GM19023 (cell line): Measurements from ENCODE around the gene PET100.
"Not testable (repeated sequence)": the region's sequence is repeated elsewhere in the genome, so short reads cannot be mapped to it uniquely, and the experiment has no call there.

Source experiments
- ATAC-seq: cut with Tn5 transposase; IDR thresholded peaks from one replicate; pipeline ENCODE4 v1.9.1; 2021; ENCODE audit warnings: mild to moderate bottlenecking, moderate library complexity; ENCODE audit not compliant: unreplicated experiment

The PET100 gene

DNA sequence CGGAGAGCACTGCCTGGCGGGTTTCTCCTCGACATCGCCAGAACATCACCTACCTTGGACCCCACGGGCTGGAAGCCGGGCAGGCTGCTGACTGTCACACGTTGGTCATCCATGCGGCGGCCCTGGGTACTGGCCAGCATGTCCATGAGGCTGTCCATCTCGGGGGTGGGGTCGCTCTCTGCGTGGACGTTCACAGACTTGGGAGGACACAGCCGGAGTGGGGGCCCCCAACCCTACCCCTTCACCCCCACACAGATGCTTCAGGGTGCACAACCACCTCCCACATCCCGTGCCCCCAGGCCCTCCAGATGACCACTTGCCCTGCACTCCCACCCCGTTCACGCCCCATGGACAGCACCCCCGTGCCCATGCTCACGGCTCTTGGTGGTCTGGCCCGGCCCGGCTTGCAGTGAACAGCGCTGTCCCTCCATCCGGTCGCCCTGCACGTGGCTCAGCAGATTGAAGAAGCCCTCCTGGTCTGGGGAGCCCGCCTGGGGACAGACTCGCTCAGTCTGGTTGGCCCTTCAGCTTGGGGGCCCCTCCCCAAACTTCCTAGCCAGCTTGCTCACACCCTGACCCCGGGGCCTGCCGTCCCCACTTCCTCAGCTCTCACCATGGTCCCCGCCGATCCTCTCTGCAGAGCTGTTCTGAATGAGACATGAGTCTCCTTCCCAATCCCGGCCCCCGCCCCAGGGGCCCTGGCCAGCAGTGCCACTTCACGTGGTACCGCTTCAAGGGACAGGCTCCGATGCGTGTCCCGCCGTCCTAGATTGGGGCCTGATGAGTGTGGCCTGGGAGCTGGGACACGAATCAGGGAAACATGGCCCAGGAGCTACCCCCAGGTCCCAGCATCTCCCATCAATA is 3.0 kb downstream of the PET100 start:
- no peak for ATAC-seq

DNA sequence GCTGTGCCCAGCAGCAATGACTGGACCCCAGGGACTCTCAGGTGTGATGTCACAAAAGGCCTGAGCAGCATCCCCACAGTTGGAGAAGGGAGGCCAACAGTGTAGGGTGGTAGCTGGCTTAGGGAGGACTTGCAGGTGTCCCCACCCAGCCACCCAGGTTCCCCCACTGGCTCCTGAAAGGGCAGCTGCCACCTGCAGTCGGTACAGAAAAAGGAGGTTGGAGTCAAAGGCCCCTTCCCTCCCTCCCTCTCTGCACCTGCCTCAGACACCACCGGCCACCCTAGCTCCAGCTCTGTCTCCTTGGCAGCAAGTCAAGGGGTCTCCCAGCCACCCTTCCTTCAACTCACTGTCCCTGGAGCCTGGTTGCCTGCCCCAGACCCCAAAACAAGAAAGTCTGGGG is 4.1 kb downstream of the PET100 start, which contains the start of gene PCP2:
Gene PCP2 (minus strand): TSS at position 22 of the 400 bp plus-strand sequence. CDS start 262 bp downstream, outside the sequence.
- no peak for ATAC-seq

DNA sequence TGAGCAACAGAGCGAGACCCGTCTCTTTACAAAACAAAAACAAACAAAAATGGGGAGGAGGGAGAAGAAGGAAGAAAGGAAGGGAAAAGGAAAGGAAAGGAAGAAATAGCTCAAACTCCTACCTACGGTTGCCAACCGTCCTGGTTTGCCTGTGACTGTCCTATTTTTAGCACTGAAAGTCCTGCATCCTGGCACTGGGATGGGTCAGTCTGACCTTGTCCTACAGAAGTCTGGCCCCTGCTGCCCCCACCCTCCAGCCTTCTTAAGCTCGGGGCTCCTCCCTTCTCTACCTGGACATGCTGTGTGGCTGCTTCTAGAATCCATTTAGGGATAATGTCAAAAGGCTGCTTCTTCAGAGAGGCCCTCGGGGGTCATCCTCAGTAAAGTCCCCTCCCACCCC is 6.1 kb downstream of the PET100 start:
- ATAC-seq: no peak

DNA sequence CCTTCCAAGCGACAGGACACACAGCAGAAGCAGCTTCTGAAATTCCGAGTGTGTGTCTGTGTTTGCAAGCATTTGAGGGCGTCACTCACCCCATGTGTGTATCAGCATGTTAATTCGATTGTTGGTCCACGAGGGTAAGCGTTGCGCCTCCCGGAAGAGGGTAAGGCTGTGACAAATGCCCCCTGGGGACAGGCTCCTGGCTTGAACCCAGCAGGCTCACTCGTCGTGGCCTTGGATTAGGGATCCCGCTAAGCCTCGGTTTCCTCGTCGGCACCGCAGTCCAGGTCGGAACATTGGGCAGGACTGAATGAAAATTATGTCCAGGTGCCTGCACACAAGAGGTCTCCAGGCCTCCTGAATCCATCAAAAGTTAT is 6.7 kb downstream of the PET100 start:
- no peak for ATAC-seq

DNA sequence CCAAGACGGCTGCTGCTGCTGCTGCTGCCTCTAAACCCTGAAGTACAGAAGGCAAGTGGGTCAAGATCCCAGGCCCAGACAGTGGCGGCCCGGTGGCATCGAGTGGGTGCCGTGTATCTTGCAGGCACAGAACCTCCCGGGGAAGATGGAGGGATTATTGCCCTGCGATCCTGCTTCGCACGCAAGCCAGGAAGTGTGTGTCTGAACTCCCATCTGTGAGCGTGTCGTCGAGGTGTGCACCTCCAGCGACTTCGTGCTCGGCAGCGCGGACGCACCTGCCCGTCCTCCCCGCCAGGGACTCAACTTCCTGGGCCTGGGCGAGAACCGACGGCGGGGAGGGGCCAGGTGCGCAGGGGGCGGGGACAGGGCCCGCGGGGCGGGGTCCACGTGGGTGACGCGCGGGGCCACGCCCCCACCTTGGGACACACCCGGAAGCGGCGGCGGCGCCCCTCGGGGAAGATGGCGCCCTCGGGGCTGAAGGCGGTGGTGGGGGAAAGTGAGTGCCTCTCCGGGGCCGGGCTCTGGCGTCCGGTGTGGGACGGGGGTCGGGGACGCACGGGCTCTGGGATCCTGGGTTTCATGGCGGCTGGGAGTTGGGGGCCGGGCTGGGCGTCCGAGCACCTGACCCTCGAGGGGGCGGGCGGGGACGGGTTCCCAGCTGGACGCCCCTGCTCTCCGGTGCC is 7.2 kb downstream of the PET100 start, which contains the start of gene STXBP2:
Gene STXBP2 (plus strand): TSS at position 420 of the 683 bp plus-strand sequence. CDS start 40 bp downstream, at position 460.
- peak; percentile 69 for ATAC-seq

DNA sequence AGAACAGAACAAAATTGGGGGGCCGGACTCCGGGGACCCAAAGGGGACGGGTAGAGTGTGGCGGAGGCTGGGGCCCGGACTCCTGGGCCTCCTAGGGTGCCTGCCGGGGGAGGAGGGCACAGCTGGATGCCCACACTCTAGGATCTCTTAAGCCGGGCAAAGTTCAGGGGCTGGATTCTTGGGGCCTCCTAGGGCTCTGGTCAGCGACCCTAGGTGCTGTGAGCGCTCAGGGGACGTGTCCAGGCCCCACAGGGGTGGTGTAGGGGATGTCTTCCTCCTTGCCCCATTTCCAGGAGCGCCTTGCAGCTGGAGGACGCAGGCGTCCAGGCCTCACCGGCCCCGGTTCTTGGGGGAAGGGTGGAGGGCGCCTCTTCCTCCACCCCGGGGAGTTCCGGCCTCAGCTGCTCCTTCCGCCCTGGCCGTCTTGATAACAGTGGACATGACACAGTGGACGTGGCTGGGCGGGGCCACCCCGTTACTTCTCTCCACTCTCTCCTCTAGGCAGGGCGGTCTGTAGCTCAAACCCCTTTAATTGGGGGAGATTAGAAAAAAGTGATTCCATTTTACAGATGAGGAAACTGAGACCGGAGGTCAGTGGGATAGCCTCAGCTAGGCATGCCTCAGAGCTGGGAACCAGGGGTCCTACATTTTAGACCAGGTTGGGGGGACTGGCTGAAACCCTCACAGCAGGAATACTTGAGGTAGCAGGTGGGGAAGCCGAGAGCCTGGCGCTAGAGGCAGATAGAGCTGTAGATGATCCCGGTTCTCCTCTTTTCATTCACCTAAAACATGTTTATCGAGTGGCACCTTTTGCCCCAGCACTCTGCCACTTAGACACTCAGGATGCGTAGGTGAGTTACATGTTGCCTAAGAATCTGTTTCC is 8.0 kb downstream of the PET100 start:
- ATAC-seq: peak; percentile 9

DNA sequence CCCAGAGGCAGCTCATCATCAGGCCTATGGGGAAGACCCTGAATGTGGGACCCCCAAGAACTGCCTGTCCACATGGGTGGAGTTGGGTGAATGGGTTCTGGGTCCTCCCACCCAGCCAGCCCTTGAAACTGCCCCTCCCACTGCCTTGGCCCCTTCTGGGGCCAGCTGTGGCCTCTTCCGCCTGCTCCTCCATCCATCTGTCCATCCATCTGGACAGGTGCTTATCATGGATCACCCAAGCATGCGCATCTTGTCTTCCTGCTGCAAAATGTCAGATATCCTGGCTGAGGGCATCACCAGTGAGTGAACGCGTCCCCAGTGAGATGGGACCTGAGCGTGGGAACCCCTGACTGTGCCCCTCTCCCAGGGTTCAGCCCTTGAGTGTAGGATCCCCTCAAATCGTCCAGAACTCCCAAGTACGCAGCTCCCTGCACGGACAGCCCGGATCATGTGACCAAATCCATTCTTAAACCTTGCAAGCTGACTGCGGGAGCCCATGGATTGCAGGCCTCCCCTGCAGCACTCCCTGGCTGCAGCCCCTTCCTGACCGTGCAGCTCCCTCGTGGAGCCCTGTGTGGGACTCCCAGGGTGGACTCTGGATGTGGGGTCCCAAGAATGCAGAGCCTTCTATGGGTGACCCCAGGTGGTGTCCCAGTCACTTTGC is 9.3 kb downstream of the PET100 start:
- ATAC-seq: no peak

DNA sequence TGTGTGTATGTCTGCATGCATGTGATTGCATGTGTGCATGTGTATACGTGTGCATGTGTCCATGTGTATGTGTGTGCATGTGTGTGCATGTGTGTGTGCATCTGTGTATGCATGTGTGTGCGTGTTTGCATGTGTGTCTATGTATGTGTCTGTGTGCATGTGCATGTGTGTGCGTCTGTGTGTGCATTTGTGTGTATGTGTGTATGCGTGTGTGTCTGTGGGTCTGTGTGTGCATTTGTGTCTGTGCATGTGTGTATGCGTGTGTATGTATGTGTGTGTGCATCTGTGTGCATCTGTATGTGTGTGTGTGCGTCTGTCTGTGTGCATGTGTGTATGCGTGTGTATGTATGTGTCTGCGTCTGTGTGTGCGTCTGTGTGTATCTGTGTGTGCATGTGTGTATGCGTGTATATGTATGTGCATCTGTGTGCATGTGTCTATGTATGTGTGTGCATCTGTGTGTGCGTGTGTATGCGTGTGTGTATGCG is 10.3 kb downstream of the PET100 start:
- ATAC-seq: no peak

DNA sequence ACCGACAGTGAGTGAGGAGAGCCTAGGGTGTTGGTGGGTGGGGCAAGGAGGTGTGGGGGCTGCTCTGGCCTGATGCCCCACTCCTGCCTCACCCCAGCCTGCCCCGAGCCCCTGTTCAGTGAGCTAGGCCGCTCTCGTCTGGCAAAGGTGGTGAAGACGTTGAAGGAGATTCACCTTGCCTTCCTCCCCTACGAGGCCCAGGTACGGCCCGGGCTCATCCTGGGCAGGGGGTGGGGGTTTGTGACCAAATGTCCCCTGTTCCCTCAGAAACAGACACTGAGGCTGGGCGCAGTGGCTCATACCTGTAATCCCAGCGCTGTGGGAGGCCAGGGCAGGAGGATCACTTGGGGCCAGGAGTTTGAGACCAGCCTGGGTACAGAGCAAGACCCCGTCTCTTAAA is 11.2 kb downstream of the PET100 start:
- ATAC-seq: no peak

DNA sequence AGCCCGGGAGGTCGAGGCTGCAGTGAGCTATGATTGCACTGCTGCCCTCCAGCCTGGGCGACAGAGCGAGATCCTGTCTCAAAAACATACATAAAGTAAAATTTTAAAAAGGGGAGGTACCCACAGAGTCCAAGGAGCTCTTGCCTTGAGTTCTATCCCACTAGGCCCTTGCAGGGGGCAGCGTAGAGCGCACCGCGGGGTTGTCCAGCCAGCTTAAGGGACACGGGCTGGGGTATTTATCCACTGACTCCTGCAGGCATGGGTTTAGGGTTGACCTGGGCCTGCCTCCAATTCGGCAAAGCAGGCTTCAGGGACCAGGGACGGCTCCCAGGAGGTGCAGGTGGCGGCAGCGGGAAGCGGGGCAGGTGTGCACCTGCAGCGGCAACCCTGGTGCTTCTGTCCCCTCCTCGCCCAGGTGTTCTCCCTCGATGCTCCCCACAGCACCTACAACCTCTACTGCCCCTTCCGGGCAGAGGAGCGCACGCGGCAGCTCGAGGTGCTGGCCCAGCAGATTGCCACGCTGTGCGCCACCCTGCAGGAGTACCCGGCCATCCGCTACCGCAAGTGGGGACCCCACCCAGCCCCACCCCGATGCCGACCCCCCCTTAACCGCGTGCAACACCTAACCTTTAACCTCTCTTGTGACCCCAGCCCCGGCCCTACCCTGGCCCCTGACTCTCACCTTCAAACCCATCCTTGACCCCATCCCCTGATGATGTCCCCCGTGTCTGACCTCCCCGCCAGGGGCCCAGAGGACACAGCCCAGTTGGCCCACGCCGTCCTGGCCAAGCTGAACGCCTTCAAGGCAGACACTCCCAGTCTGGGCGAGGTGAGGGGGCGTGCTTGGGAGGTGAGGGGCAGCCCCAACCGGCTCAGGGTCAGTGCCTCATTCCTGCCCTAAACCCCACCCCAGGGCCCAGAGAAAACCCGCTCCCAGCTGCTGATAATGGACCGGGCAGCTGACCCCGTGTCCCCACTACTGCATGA is 12.0 kb downstream of the PET100 start:
- no peak for ATAC-seq

DNA sequence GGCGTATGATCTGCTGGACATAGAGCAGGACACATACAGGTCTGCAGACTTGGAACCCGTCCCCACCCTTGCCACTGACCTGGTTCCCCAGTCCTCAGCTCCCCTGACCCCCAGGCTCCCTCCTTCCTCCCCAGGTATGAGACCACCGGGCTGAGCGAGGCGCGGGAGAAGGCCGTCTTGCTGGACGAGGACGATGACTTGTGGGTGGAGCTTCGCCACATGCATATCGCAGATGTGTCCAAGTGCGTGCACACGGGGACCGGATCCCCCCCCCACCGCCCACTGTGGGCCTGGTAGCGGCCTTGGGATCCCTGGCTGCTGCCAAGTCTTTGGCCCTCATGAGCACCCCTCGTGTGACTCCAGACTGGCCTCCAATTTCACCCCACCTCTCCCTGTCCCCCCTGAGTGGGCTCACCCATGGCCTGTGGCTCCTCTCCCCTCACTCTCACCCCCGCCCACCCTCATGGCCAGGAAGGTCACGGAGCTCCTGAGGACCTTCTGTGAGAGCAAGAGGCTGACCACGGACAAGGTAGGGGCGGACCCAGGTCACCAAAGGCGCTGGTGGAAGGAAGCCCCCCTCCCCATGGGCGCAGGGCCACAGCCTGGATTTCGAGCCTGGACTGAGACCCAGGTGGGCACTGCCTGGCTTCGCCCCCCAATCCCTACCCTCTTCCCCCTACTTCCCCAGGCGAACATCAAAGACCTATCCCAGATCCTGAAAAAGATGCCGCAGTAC is 12.9 kb downstream of the PET100 start:
- no peak for ATAC-seq

DNA sequence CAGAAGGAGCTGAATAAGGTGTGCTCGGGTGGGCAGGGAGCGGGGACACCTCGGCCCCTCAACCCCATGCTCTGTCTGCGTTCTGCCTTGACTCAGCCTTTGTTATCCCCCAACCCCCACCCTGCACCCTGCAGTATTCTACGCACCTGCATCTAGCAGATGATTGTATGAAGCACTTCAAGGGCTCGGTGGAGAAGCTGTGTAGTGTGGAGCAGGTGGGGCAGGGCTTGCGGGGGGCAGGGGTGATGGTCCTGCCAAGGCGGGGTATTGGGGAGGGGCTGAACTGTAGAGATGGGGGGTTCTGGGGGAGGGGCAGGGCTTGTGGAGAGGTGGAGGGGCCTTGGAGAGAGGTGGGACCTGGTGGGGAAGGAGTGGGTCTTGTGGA is 13.4 kb downstream of the PET100 start:
- ATAC-seq: no peak

DNA sequence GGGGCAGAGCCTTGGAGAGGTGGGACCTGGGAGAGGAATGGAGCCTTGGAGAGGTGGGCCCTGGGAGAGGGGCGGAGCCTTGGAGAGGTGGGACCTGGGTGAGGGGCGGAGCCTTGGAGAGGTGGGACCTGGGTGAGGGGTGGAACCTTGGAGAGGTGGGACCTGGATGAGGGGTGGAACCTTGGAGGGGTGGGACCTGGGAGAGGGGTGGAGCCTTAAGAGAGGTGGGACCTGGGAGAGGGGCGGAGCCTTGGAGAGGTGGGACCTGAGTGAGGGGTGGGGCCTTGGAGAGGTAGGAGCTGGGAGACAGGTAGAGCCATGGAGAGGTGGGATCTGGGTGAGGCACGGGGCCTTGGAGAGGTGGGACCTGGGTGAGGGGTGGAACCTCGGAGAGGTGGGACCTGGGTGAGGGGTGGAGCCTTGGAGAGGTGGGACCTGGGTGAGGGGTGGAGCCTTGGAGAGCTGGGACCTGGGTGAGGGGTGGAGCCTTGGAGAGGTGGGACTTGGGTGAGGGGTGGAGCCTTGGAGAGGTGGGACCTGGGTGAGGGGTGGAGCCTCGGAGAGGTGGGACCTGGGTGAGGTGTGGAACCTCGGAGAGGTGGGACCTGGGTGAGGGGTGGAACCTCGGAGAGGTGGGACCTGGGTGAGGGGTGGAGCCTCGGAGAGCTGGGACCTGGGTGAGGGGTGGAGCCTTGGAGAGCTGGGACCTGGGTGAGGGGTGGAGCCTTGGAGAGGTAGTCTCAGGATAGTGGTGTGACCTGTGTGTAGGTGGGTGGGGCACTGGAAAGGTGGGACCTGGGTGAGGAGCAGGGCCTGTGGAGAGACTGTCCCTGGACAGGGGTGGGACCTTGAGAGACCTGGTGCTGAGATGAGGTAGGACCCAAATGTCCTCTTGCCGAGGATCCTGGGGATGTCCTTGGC is 14.3 kb downstream of the PET100 start:
- ATAC-seq: not testable (repeated sequence)

DNA sequence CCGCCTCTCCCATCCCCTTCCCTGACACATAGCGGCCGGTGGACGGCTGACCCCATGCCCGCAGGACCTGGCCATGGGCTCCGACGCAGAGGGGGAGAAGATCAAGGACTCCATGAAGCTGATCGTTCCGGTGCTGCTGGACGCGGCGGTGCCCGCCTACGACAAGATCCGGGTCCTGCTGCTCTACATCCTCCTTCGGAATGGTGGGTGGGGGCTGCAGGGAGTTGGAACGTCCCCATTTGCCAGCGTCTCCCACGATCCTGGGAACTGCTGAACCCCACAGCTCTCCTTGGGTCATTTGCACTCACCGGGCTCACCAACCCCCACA is 14.9 kb downstream of the PET100 start:
- no peak for ATAC-seq

DNA sequence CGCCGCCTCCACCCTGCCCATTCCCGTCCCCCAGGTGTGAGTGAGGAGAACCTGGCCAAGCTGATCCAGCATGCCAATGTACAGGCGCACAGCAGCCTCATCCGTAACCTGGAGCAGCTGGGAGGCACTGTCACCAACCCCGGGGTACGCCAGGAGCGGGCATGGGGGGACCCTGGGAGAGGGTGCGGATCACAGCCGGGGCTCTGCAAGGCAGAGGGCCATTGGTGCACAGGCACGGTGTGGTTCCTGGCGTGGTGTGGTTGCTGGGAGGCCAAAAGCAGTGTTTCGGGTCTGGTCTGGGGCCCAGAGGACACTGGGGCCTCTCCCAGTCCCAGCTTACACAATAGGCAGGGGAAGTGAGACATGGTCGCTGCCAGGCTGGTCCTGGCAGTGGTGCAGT is 15.6 kb downstream of the PET100 start:
- no peak for ATAC-seq

DNA sequence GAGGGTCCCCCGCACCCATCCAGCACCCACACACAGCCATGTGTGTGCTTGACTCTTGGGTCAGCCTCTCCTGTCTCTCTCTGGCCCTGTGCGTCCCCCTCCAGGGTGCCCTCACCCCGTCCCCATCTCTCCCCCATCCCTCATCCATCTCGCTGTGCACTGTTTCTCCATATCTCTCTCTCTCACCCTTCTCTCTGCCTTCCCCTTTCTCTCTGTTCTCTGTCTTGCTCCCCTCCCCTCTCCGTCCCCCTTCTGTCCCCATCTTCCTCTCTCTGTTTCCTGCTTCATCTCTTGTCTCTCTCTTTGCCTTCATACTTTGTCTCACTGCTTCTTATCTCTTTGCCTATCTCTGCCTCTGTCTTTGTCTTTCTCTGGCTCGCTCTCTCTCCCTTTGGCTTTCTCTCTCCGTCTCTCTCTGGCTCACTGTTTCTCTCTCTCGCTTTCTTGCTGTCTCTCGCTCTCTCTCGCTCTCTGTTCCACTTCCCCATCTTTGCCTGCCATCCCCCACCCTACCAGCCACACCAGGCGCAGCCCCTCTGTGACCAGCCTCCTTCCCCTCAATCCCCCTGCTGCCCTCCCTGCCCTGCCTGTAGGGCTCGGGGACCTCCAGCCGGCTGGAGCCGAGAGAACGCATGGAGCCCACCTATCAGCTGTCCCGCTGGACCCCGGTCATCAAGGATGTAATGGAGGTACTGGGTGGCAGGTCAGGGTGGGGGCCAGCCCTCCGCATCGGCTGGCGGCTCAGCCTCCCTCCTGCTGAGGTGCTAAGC is 16.2 kb downstream of the PET100 start:
- no peak for ATAC-seq

DNA sequence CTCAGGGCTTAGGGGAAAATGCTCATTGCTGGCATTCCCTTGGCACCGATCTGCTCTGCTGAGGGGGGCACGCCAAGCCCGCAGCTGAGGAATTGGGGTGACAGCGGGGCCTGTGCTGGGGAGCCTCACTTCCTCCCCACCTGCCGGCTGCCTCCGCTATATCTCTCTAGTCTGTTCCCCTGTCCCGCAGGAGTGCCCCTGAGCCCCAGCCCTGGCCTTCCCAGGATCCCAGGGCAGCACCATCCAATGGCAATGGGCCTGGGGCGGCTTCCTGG is 16.8 kb downstream of the PET100 start:
- no peak for ATAC-seq
